Omental fat pad (tissue), 4 donors: ENCODE results near the gene HSD11B1. TPM values are rescaled to one million over a fixed set of nuclear protein-coding genes. Genes with fewer than 3 reads are reported as not detected.

ENCODE experiments used
- ATAC-seq: fragments of 150-250 bp; one replicate; pipeline ENCODE4 v1.9.1; 2016; ENCODE audit warnings: mild to moderate bottlenecking, moderate library complexity; ENCODE audit not compliant: low FRiP score
- DNase-seq: peaks from one replicate; pipeline ENCODE4 v3.0.0-alpha.2; 2019; ENCODE audit warnings: low spot score
- CTCF ChIP-seq, 3 donors: fragments of 450-650 bp; IDR thresholded peaks; one replicate each; pipeline ENCODE4 v1.5.1; 2016 to 2017; ENCODE audit warnings: antibody characterized with exemption in 3 of 3, mild to moderate bottlenecking in 3 of 3, moderate library complexity in 2 of 3
- total RNA-seq, 4 donors: library from RNA; depleted of rRNA; stranded (reverse); fragments of >200 nt; gene quantifications; one replicate each; pipeline ENCODE4 v1.1.0, GENCODE V29; 2016

HSD11B1 gene
- total RNA-seq, 4 donors from 2014 or later: 12.8 to 47.3 (median 18.0) TPM

- ATAC-seq (no peak), DNase-seq (no peak)
- no peak for TF ChIP-seq CTCF (IDR thresholded peaks at IDR 0.05)
These were observed 45.2 kb downstream of the HSD11B1 start for GRCh38 chr1:209749670-209750323.

GRCh38 chr1:209751627-209752231 lies 47.1 kb downstream of the HSD11B1 start:
- no peak for DNase-seq
- no peak for TF ChIP-seq CTCF (IDR thresholded peaks at IDR 0.05)
- ATAC-seq: no peak

GRCh38 chr1:209752890-209753289 lies 48.2 kb downstream of the HSD11B1 start:
- no peak for ATAC-seq
- no peak for DNase-seq
- no peak for TF ChIP-seq CTCF (IDR thresholded peaks at IDR 0.05)

- no peak for TF ChIP-seq CTCF (IDR thresholded peaks at IDR 0.05)
- ATAC-seq (no peak), DNase-seq (no peak)
These were observed 50.6 kb downstream of the HSD11B1 start for GRCh38 chr1:209755256-209755655.

- ATAC-seq: no peak
- TF ChIP-seq CTCF (IDR thresholded peaks at IDR 0.05): no peak
- DNase-seq: no peak
These were observed 51.4 kb downstream of the HSD11B1 start, which contains the start of gene TRAF3IP3 for GRCh38 chr1:209755926-209756614. TRAF3IP3 (plus strand) TSS chr1:209756053; CDS start chr1:209760040, 3,987 bp downstream.

- ATAC-seq: peak; percentile 33
- TF ChIP-seq CTCF (IDR thresholded peaks at IDR 0.05): no peak
These were observed 52.2 kb downstream of the HSD11B1 start for GRCh38 chr1:209756615-209757445.

More at GRCh38 chr1:209756615-209757445, 52.2 kb downstream of the HSD11B1 start:
- no peak for DNase-seq
